NCI-H1417 (cell line): ENCODE data around the gene PPM1A.

Experiments
- DNase-seq, 3 experiments: peaks; one replicate each; lab custom pipeline; 2025; lab: John Stamatoyannopoulos, UW

PPM1A gene

GRCh38 chr14:60248697-60249318, at the start of gene PPM1A:
Gene PPM1A (plus strand): TSS chr14:60249221. CDS start chr14:60282704, 33,483 bp downstream.
- DNase-seq = peak in 1 of 3 experiments; percentile 98

DNA sequence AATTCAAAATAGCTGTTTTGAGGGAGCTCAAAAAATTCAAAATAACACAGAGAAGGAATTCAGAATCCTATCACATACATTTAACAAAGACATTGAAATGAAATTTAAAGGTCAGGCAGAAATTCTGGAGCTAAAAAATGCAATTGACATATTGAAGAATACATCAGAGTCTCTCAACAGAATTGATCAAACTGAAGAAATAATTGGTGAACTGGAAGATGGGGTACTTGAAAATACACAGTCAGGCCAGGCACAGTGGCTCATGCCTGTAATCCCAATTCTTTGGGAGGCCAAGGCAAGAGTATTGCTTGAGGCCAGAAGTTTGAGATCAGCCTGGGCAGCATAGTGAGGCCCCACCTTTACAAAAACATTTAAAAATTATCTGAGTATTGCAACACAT, 49.7 kb upstream of the PPM1A start:
- DNase-seq = no peak

DNA sequence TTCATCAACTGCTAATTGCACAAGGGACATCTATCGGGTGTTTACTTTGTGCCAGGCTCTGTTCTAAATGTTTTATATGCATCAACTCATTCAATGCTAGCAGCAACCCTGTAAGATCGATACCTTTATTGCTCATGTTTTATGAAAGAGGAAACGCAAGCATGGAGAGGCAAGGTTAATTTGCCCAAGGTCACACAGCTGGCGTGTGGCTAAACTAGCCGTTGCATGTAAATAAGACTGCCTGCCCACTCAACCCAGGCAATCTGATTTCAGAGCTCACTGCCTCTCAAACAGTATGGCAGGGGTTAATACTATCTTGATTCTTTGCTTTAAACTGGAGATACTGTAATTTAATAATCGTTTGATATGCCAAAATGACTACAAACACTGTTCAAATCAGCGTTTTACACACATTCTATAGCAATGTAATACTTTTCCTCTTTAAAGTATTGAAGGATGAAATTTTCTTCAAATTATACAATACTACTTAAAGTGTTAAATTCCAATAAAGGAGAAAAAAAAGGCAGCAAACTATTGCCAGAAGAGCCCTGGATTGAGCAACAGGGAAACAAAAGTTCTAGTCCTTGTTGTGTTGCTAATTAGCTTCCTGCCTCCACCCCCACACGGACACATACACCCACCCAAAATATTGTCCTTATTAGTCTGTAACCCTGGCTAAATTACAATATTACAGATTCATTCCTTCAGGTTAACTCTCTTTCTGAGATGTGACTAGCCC, 44.7 kb upstream of the PPM1A start:
- DNase-seq = peak in 1 of 3 experiments; percentile 18

DNA sequence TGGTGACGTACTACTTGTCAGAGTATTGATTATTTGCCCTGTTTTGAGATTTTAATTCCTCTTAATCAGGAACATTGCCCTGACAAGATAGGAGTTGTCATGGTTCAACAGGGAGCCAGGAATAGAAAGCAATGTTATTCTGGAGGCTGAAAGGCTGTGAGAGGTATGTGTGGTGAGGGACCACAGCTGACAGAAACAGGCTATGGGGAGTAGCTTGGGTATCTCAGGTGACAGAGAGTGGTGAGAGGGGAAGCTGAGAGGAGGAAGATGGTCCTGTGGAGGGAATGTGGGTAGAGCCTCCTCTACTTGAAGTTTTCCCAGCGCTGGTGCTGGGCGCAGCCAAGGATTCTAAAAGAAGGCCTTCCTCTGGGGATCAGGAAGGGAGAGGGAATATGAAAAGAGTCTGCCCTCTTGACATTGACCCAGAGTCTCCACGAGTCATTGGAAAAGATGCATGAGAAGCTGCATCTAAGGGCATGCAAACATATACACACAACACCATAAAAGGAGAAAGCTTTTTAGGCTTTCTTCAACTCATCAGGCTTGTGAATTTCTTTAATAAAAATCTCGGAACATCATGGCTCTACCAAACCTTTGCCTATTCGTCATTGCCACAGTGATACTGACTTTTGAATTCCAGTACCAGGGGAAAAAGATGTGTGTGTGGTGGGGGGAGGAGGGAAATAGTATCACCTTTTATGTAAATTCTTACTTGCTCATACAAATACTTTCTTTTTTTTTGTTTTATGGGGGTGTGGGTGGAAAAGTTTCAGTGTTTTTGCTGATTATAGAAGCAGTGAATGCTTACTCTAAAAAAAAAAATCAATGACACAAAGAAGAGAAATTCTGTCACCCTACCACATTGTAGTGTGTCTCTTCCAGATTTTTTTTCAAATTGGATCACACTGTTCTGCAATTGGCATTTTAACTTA, 43.9 kb upstream of the PPM1A start:
- DNase-seq = no peak

GRCh38 chr14:60206249-60206670, 42.8 kb upstream of the PPM1A start:
- no peak for DNase-seq

DNA sequence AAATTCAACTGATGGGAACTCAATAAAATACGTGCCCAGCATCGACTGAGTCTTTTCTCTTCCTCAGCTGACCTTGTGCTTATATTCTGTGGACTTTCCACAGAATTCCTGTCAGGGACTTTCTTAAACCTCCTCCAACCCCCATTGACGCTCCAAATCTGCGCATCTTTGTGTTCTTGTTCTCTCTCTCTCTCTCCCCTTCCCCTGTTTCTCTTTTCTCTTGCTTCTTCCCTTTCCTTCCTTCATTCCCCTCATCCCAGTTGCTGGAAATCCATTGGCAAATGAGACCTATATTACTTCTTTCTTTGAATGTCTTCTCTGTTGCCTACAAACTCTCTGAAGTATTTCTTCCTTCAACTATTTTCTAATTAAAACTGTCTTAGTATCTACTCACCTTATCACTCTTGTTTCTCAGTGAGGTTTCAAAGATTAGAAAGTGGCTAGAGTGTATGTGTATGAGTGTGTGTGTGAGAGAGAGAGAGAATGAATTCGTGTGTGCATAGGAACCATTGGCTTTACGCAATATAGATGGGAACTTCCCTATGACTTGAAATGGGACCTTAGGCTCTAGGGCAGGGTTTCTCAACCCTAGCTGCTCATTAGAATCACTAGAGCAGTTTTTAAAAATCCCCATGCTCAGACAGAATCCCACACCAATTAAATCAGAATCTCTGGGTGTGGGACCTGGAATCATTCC, 42.0 kb upstream of the PPM1A start:
- DNase-seq = no peak

GRCh38 chr14:60210703-60211102, 38.3 kb upstream of the PPM1A start:
- DNase-seq = no peak

DNA sequence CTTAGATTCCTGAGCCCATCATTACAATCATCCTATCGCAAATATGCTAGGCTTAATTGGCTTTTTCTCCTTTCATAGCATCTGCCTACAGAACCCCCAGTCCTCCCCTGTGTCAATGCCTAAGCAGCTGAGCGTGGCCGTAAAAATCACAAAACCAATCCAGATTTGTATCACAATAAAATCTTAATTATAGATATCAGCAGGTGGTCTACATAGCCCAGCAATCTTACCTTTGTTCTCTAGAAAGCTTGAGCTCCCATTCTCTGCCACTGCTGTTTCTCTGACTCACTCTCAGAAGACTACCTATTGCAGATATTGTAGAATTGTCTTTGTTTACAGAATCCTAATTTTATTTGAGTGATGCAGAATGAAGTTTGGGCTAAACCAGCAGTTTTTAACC, 37.9 kb upstream of the PPM1A start:
- no peak for DNase-seq

DNA sequence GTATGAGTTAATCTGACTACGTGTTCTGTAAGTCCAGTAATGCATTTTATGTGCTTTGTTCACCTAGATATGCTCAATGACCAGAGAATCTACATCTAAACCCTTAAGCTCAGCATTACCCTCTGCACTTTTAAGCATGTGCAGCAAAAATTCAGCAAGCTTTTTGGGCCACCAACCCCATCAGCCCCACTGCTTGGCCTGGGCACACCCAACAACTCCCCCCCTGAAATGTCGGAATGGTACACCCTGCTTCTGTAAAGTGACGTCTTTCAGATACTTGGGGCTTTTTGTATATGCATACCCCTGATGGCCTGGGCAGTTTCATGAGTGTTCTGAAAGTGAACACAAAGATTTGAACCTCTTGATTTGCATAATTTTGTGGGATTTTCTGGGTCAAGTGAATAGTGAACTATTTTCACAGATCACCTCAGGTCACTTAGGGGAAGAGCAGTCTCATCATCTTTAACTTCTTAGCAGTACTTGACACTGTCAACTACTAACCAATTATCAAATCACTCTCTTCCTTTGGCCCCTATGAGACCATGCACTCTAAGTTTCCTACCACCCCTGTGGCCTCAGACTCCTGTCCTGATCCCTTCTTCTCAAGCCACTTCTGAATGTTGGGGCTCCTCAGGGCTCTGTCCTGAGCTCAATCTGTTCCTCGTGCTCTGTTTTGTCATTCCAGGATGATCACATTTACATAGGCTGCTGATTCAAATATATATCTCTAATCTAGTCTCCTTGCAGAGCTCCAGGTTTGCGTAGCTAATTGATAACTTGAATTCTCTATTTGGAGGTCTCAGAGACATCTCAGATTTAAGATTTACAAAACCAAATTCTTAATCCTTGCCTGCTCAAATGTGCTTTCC, 36.3 kb upstream of the PPM1A start:
- no peak for DNase-seq

DNA sequence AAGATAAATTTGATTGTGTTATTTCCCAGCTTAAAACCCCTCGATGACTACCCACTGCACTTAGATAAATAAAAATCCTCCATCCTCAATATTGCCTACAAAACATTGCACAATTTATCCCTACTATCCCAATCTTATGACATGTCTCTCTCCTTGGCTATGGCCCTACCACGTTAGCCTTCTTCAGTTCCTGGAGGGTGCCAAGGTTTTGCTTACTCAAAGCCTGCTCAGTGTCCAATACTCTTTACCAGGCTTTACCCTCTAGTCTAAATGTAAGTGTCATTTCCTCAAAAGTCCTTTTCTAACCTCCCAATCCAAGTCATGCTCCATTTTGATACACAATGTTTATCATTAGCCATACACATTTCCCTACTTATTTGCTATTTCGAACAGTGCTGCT, 35.0 kb upstream of the PPM1A start:
- no peak for DNase-seq

- no peak for DNase-seq
These were observed 34.5 kb upstream of the PPM1A start for GRCh38 chr14:60214415-60215126.

DNA sequence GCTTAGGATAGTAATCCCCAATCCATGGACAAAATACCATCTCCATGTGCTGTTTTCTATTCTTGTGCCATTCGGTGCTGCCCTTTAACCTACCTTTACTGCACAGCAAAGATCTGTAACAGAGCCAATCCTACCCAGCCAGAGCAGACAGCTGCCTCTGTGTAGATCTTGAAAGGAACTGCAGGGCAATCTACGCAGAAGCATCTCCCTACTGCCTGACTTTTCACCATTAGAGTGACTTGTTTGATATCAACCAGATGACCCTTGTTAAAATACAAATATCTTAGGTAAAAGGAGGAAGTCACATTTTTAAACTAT, 33.9 kb upstream of the PPM1A start:
- DNase-seq = no peak

GRCh38 chr14:60215520-60216420, 33.3 kb upstream of the PPM1A start:
- no peak for DNase-seq

- DNase-seq = peak in 1 of 3 experiments; percentile 47
These were observed 31.3 kb upstream of the PPM1A start for GRCh38 chr14:60217713-60218112.

- DNase-seq = no peak
These were observed 28.9 kb upstream of the PPM1A start for GRCh38 chr14:60220084-60220483.

DNA sequence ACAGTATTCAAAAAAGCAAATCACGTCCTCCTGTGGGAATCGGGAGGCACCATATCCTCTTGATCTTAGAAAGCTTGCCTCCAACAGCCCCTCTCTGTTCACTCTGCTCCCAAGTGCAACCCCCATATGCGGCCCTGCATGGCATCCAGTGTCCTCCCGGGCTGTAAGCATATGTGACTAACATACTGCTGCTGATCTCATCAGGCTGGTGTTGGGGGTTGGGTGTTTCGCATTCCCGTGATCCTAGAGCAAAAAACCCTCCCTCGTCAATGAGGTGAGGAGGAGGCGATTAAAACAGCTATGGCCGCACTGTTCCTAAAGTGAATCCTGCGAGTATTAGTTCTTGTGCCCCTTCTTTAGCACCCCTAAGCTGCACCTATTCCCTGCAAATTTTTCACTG, 28.1 kb upstream of the PPM1A start:
- no peak for DNase-seq

DNA sequence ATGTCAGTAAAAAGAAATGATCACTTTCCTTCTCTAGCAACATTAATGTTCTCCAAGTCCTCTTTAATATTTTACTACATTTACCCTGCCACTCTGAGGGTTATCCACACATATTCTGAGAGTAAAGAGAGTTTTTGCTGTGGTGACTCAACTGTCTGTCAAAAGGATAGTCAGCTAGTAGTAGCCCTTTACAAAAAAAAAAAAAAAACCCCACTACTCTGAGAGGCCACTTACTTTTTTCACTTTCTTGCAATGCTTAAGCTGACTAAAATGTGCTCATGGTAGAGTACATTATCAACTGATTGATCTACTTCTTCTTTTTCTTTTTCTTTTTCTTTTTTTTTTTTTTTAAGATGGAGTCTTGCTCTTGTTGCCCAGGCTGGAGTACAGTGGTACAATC, 27.6 kb upstream of the PPM1A start:
- no peak for DNase-seq

DNA sequence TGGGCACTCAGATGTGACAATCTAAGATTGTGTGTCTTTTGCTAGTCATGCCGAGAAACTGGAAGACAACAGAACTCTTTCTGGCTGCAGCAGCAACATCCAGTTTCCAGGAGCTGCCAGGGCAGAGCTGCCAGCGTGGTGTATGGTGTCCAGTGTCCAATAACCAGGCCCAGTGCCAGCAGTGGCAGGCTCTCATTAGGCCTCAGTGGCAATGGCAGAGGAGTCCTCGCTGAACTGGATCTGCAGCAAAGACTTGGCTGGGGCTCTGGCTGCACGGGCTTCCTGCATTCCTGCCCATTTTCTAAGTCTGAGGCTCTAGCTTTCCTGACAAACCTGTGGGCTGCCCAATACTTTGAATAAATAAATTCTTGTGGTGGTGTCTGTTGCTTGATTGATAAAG, 26.2 kb upstream of the PPM1A start:
- no peak for DNase-seq

GRCh38 chr14:60225265-60225664, 23.8 kb upstream of the PPM1A start:
- DNase-seq = no peak

GRCh38 chr14:60226298-60226697, 22.7 kb upstream of the PPM1A start:
- DNase-seq = no peak
